ENCODE results near the gene SLC16A1.

SLC16A1 gene

DNA sequence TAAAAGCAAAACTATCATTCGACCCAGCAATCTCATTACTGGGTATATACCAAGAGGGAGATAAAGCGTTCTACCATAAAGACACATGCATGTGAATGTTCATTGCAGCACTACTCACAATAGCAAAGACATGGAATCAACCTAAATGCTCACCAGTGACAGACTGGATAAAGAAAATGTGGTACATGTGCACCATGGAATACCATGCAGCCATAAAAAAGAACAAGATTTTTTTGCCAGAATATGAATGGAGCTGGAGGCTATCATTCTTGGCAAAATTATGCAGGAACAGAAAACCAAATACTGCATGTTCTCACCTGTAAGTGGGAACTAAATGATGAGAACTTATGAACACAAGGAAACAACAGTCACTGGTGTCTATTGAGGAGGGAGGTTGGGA is 79.7 kb downstream of the SLC16A1 start:
- H3K36me3 Mint-ChIP-seq: no peaks in the 10 kb centered on the region
- ATAC-seq (ENCODE audit: low read depth) (no peak), DNase-seq (ENCODE audit: low spot score in 2 of 2) (no peak)
- peaks cover 3% of the 10 kb centered on the region for H3K4me1 Mint-ChIP-seq
- H3K27me3 Mint-ChIP-seq: peaks cover 11% of the 10 kb centered on the region
- H3K9me3 Mint-ChIP-seq: no peaks in the 10 kb centered on the region
- no peak overlapping the region for H3K4me3 Mint-ChIP-seq
- H3K27ac Mint-ChIP-seq: no peak overlapping the region

- H3K4me3 Mint-ChIP-seq: no peak overlapping the region
- no peaks in the 10 kb centered on the region for H3K36me3 Mint-ChIP-seq
- ATAC-seq (ENCODE audit: low read depth) (no peak), DNase-seq (ENCODE audit: low spot score in 2 of 2) (no peak)
- no peaks in the 10 kb centered on the region for H3K9me3 Mint-ChIP-seq
- no peak overlapping the region for H3K27ac Mint-ChIP-seq
- H3K27me3 Mint-ChIP-seq: peaks cover 14% of the 10 kb centered on the region
- H3K4me1 Mint-ChIP-seq: no peaks in the 10 kb centered on the region
These were observed 83.4 kb downstream of the SLC16A1 start for GRCh38 chr1:112872551-112872962.

DNA sequence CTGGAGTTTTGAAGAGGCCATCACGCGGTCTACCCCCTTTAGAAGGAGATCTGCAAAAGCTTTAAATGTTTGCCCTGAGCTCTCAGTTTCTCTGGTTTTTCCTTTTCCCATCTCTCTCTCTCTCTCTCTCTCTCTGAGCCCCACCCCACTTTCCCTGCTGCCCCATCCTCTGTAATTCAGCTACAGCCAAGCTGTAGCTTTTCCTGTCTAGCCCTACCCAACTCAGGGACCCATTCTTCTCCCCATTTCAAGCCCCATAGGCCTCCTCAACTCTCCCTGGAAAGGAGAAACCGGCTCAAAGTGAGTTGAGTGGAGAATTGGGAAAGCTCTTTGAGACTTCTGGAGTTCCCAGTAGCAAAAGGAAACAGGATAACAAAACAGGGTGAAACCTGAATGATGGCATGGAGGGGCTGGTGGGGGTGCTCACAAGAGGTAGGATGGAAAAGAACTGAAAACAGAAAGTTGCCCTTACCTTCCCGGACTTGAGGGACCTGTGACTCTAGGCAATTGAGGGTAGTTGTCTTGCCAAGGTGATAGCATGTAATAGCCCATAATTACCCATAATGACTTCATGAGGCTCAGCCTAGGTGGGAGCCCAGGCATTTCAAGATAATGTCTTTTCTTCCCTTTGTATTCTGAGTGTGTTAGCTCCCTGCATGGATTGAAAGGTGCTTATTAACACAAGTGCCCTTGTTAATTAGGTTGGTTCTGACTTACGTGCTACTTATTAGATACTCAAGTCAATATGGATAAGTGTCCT is 84.9 kb downstream of the SLC16A1 start:
- no peaks in the 10 kb centered on the region for H3K4me1 Mint-ChIP-seq
- peaks cover 9% of the 10 kb centered on the region for H3K27me3 Mint-ChIP-seq
- H3K4me3 Mint-ChIP-seq: no peak overlapping the region
- no peaks in the 10 kb centered on the region for H3K9me3 Mint-ChIP-seq
- no peak overlapping the region for H3K27ac Mint-ChIP-seq
- ATAC-seq (ENCODE audit: low read depth): no peak
- no peaks in the 10 kb centered on the region for H3K36me3 Mint-ChIP-seq
- no peak for DNase-seq (ENCODE audit: low spot score in 2 of 2)

- Mint-ChIP-seq H3K27me3 (peaks cover 7% of the 10 kb centered on the region), H3K4me3 (no peak overlapping the region), H3K9me3 (no peaks in the 10 kb centered on the region), H3K27ac (no peak overlapping the region), H3K36me3 (no peaks in the 10 kb centered on the region), H3K4me1 (no peaks in the 10 kb centered on the region)
- no peak for ATAC-seq (ENCODE audit: low read depth)
- no peak for DNase-seq (ENCODE audit: low spot score in 2 of 2)
These were observed 86.1 kb downstream of the SLC16A1 start for GRCh38 chr1:112869895-112870294.

GRCh38 chr1:112868191-112868590 is 87.8 kb downstream of the SLC16A1 start:
- Mint-ChIP-seq H3K4me1 (peaks cover 4% of the 10 kb centered on the region), H3K27ac (no peak overlapping the region), H3K4me3 (no peak overlapping the region), H3K36me3 (no peaks in the 10 kb centered on the region), H3K9me3 (no peaks in the 10 kb centered on the region), H3K27me3 (peaks cover 5% of the 10 kb centered on the region)
- DNase-seq (ENCODE audit: low spot score in 2 of 2) (no peak), ATAC-seq (ENCODE audit: low read depth) (no peak)

DNA sequence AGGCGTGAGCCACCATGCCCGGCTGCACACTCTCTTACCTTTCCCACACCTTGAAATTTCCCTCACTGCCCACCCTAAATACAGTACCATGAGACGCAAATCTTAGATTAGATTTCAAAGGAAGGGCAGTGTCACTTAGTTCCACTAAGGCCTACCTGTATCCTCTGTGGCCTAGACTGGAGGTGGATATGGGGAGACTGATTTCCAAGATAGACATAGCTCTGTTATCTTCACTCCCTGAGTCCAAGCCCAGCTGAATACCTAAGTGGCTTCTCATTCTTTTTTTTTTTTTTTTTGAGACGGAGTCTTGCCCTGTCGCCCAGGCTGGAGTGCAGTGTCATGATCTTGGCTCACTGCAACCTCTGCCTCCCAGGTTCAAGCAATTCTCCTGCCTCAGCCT is 89.0 kb downstream of the SLC16A1 start:
- no peak for DNase-seq (ENCODE audit: low spot score in 2 of 2)
- Mint-ChIP-seq H3K4me3 (no peak overlapping the region), H3K4me1 (peaks cover 4% of the 10 kb centered on the region), H3K9me3 (no peaks in the 10 kb centered on the region), H3K27me3 (peaks cover 5% of the 10 kb centered on the region), H3K36me3 (no peaks in the 10 kb centered on the region), H3K27ac (no peak overlapping the region)
- no peak for ATAC-seq (ENCODE audit: low read depth)

DNA sequence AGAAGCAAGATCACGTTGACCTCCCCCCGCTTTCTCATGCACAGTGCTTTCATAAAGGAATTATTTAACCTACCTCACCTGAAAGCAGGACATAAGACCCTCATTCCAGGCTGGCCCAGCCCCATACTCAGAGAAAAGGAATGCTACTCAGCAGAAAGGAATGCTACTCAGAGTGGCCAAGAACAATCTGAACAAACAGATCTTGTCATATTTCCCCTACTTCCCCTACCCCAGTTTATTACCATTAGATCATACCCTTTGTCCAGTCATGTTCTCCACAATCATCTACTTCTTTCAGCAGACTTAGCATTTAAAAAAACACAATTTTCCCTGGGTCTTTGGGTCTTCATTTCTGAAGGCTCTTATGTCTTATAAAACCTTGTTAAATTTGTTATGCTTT is 89.8 kb downstream of the SLC16A1 start:
- no peak overlapping the region for H3K4me3 Mint-ChIP-seq
- peaks cover 2% of the 10 kb centered on the region for H3K27me3 Mint-ChIP-seq
- ATAC-seq (ENCODE audit: low read depth) (no peak), DNase-seq (ENCODE audit: low spot score in 2 of 2) (no peak)
- no peaks in the 10 kb centered on the region for H3K9me3 Mint-ChIP-seq
- no peak overlapping the region for H3K27ac Mint-ChIP-seq
- H3K4me1 Mint-ChIP-seq: peaks cover 4% of the 10 kb centered on the region
- H3K36me3 Mint-ChIP-seq: no peaks in the 10 kb centered on the region

DNA sequence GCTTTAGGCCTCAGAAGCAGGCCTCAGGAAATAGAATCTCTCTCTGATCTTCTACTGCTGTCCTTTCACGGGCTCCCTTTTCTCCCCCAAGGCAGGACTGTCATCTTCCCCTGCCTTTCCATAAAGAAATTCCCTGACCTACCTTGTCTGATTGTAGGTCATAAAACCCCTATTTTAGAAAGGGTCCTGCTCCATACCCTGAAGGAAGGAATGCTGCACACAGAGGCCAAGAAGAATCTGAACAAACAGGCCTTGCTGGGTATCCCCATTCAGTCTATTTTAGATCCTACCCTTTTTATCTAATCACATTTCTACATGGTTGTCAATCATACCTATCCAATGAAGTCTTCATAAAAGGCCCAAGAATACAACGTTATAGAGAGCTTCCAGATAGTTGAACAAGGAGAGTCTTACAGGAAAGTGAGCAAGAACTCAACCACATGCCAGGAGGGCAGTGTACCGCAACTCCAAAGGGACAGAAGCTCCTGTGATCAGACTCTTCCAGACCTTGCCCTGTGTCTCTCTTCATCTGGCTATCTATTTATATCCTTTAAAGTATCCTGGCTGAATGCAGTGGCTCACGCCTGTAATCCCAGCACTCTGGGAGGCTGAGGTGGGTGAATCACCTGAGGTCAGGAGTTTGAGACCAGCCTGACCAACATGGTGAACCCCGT is 93.1 kb downstream of the SLC16A1 start:
- no peaks in the 10 kb centered on the region for H3K36me3 Mint-ChIP-seq
- H3K27ac Mint-ChIP-seq: no peak overlapping the region
- ATAC-seq (ENCODE audit: low read depth) (no peak), DNase-seq (ENCODE audit: low spot score in 2 of 2) (no peak)
- H3K27me3 Mint-ChIP-seq: no peaks in the 10 kb centered on the region
- H3K4me1 Mint-ChIP-seq: peaks cover 4% of the 10 kb centered on the region
- H3K9me3 Mint-ChIP-seq: no peaks in the 10 kb centered on the region
- no peak overlapping the region for H3K4me3 Mint-ChIP-seq

All from memory B cell (primary cell).